ENCODE measurements around the gene SLC38A10.

The SLC38A10 gene

DNA sequence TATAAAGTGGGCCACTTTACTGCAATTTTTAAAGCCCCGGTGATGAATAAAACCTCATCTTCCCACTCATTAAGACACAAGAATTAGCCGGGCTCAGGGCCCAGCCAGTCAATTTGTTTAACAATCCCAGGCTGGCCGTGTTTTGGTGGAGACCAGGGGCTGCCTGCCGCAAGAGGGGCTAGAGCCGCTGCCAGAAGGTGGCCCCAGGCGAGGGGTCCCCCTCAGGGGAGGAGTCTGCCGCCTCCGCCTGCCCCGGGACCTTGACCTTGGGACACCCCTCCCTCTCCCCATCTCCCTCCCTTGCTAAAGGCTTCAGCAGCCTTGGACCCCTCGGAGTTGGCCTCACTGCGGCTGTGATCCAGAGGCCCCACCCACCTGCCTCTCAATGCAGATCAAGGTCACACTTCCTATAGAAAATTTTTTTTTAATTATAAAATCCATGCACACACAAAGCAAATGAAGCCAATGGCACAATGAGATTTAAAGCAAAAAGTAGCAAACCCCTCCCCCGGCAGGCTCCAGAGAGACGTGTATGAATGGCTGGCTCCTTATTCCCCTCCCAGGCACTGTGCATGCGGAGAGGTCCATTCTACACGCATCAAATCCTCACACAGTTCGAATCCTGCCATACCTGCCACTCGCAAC lies 23.0 kb upstream of the SLC38A10 start:
- Histone ChIP-seq H3K9me3 (ENCODE audit: control insufficient read depth, low read length) (no peaks in the 10 kb centered on the region), H3K4me1 (ENCODE audit: control insufficient read depth, insufficient read depth, low read length, poor library complexity, severe bottlenecking) (peaks cover 3% of the 10 kb centered on the region), H3K36me3 (ENCODE audit: control insufficient read depth, insufficient read depth, low read length) (no peaks in the 10 kb centered on the region), H3K27ac (ENCODE audit: low read depth, low read length, severe bottlenecking) (no peak overlapping the region), H3K4me3 (ENCODE audit: extremely low read depth, insufficient read depth, low read length, poor library complexity, severe bottlenecking) (no peak overlapping the region)
- 42 to 66% methylated on average over 9 to 16 of the region's 17 CpGs for WGBS, 2 experiments (ENCODE audit: insufficient coverage in 2 of 2)

DNA sequence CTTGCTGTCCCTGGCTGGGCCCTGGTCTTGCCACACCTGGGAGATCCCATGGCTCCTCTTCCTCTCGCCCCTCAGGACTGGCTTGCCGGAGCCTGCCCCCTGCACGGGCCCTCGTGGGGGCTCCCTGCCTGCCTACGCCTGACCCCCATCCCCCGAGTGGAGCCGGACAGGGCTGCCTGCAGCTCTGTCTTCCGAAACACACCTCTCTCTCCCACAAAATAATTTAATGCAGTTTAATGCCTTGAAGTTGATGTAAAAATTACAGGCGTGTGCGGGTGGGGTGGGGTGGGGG lies 22.4 kb upstream of the SLC38A10 start:
- H3K9me3 ChIP-seq (ENCODE audit: control insufficient read depth, low read length), result no peaks in the 10 kb centered on the region
- H3K4me3 ChIP-seq (ENCODE audit: extremely low read depth, insufficient read depth, low read length, poor library complexity, severe bottlenecking), result no peak overlapping the region
- H3K36me3 ChIP-seq (ENCODE audit: control insufficient read depth, insufficient read depth, low read length), result no peaks in the 10 kb centered on the region
- no peak overlapping the region for H3K27ac ChIP-seq (ENCODE audit: low read depth, low read length, severe bottlenecking)
- H3K4me1 ChIP-seq (ENCODE audit: control insufficient read depth, insufficient read depth, low read length, poor library complexity, severe bottlenecking), result peaks cover 3% of the 10 kb centered on the region
- 67 to 69% methylated on average over 4 of the region's 10 CpGs for WGBS, 2 experiments (ENCODE audit: insufficient coverage in 2 of 2)

DNA sequence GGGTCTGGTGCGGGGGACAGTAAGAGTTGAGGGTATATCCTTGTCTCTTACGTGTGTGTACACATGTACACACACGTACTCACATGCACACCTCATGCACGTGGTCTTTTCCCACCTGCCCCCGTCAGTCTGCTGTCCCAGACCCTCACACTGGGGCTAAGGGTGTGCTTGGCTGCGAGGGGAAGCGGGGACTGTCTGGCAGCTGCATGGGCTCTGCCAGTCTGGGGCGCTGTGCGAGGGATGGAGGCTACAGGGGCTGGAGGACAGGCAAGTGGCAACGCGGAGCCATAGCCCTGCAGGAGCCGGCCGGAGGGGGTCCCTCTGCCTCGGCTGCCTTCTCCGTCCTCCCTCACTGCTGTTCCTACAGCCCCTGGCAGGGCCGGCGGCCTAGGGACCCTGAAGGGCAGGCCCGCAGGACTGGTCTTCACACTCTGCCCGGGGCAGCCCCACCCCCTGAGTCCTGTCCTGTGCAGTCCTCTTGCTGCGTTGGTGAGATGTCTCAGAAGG lies 20.8 kb upstream of the SLC38A10 start:
- Histone ChIP-seq H3K9me3 (ENCODE audit: control insufficient read depth, low read length) (no peaks in the 10 kb centered on the region), H3K27ac (ENCODE audit: low read depth, low read length, severe bottlenecking) (no peak overlapping the region), H3K36me3 (ENCODE audit: control insufficient read depth, insufficient read depth, low read length) (no peaks in the 10 kb centered on the region), H3K4me1 (ENCODE audit: control insufficient read depth, insufficient read depth, low read length, poor library complexity, severe bottlenecking) (peaks cover 7% of the 10 kb centered on the region), H3K4me3 (ENCODE audit: extremely low read depth, insufficient read depth, low read length, poor library complexity, severe bottlenecking) (no peak overlapping the region)
- 90 to 91% methylated on average over 16 to 18 of the region's 20 CpGs for WGBS, 2 experiments (ENCODE audit: insufficient coverage in 2 of 2)

DNA sequence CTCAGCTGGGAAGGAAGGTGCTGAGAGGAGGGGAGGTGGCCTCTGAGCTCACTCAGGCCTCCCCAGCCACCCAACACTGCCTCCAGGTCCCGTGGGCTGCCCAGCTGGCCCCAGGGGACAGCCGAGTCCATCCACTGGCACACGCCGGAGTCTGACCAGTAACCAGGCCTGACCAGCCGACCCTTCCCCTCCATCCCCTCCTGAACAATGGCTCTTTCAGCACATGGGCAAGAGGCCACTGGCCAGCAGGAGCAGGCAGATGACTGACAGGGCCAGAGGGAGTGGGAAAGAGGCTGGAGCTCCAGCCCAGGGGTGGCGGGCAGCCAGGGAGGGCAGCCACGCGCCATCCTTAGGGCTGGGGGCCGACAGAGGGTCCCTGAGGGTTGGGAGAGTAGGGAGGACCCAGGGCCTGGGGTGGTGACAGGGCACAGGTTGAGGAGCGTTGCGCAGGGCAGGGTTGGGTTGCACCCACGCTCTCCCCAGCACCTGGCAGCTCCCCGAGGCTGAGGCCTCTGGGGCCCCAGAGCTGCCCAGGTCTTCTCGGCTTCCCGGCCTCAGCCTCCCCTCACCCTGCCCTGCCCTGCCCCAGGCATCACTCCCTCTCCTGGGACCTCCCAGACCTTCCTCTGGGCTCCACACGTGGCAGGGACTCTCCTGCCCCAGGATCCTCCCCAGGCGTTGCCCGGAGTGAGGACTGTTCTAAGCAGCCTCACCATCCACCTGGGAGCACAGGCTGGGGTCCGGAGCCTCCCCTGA lies 20.2 kb upstream of the SLC38A10 start:
- H3K27ac ChIP-seq (ENCODE audit: low read depth, low read length, severe bottlenecking), result no peak overlapping the region
- no peaks in the 10 kb centered on the region for H3K9me3 ChIP-seq (ENCODE audit: control insufficient read depth, low read length)
- 88 to 91% methylated on average over 15 of the region's 19 CpGs for WGBS, 2 experiments (ENCODE audit: insufficient coverage in 2 of 2)
- no peaks in the 10 kb centered on the region for H3K36me3 ChIP-seq (ENCODE audit: control insufficient read depth, insufficient read depth, low read length)
- H3K4me1 ChIP-seq (ENCODE audit: control insufficient read depth, insufficient read depth, low read length, poor library complexity, severe bottlenecking), result peaks cover 12% of the 10 kb centered on the region
- no peak overlapping the region for H3K4me3 ChIP-seq (ENCODE audit: extremely low read depth, insufficient read depth, low read length, poor library complexity, severe bottlenecking)

DNA sequence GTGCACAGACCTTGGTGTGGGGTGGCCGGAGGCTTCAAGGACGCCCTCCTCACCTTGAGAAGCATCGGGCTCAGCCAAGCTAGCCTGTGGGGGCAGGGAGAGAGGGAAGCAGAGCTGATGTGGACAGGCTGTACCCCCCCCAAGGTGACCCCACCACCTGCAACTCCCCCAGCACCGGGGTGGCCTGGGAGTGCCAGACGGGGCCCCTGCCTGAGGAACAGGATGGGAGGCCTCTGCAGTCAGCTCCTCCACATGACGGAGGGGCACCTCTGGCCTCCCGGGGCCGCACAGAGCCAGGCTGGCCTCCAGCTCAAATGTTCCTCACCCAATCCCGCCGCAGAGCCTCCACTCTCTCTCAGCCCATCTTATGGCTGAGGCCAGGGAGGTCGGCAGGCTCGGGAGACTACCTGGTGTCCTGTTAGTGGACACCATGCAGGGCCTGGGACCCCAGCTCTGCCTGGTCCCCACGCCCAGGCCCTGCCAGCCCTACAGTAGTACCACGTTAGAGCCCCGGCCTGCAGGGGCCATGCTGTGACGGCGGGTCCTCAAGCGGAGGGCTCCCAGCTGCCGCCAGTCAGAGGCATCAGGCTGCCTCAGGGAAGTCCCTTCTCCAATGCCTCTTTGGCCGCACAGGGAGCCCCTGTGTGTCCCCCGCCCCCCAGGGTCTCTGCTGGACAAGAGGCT lies 19.4 kb upstream of the SLC38A10 start:
- no peak overlapping the region for H3K27ac ChIP-seq (ENCODE audit: low read depth, low read length, severe bottlenecking)
- H3K4me1 ChIP-seq (ENCODE audit: control insufficient read depth, insufficient read depth, low read length, poor library complexity, severe bottlenecking), result peaks cover 17% of the 10 kb centered on the region
- WGBS, 2 experiments (ENCODE audit: insufficient coverage in 2 of 2), result 92 to 93% methylated on average over 13 to 17 of the region's 21 CpGs

DNA sequence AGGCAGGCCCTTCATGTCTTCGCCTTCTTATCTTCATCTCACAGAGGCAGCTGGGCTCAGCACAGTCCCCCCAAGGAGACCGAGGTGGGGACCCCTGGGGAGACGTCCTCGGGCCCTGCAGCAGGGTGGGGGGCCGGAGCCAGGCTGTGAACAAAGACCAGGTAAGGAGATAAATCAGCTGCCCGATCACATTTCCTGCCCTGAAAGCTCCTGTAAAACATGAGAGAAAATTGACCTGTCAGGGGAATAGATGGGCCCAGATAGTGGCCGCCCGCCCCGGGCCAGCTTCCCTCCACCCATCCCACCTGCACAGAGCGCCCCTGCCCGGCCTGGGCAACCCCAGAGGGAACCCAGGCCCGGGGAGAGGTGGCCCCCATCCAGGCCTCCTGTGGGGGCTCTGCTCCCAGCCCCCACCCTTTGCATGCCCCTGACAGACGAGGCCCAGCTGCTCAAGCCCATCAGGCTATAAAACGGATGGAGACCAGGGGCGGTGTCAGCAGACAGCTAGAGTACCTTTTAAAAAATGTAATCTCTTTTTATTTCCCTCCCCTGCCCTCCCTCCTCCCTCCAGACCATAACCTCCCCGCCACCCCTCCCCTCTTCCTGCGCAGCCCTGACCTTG lies 18.8 kb upstream of the SLC38A10 start:
- Histone ChIP-seq H3K4me1 (ENCODE audit: control insufficient read depth, insufficient read depth, low read length, poor library complexity, severe bottlenecking) (peaks cover 23% of the 10 kb centered on the region), H3K9me3 (ENCODE audit: control insufficient read depth, low read length) (no peaks in the 10 kb centered on the region), H3K4me3 (ENCODE audit: extremely low read depth, insufficient read depth, low read length, poor library complexity, severe bottlenecking) (no peak overlapping the region), H3K27ac (ENCODE audit: low read depth, low read length, severe bottlenecking) (no peak overlapping the region), H3K36me3 (ENCODE audit: control insufficient read depth, insufficient read depth, low read length) (no peaks in the 10 kb centered on the region)
- WGBS, 2 experiments (ENCODE audit: insufficient coverage in 2 of 2), result 94 to 97% methylated on average over 9 to 12 of the region's 17 CpGs

More for the DNA sequence above, 19.4 kb upstream of the SLC38A10 start:
- no peaks in the 10 kb centered on the region for H3K36me3 ChIP-seq (ENCODE audit: control insufficient read depth, insufficient read depth, low read length)
- no peak overlapping the region for H3K4me3 ChIP-seq (ENCODE audit: extremely low read depth, insufficient read depth, low read length, poor library complexity, severe bottlenecking)
- H3K9me3 ChIP-seq (ENCODE audit: control insufficient read depth, low read length), result no peaks in the 10 kb centered on the region

DNA sequence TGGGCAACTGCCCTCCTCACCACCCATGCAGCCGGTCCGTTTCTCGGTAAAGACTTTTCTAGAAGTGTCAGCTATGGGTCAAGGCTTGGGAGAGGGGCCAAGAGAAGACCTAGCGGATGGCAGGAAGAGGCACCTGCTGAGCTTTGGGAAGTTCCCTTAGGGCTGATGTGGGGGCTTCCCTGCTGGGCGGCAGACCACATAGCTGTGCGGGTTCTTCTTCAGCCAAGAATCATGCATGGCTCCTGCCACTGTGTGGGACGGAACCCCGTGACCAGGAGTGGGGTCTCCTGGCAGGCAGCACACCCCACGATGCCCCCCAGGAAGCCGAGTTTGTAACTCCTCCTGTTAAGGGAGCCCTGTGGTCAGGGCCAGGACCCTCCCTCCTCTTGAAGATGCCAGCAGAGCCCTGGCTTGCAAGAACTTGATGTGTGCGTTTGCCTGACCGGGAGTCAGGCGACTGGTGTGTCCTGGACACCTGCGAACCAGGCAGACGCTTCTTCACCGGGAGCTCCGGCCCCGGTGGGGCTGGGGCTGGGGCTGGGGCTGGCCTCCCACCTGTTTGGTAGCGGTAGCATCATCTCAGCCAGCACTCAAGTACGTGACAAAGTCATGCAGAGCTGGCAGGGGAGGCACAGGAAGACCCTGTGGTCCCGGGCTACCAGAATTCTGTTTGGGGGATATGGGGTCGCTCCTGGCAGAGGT lies 17.7 kb upstream of the SLC38A10 start:
- Histone ChIP-seq H3K9me3 (ENCODE audit: control insufficient read depth, low read length) (no peaks in the 10 kb centered on the region), H3K36me3 (ENCODE audit: control insufficient read depth, insufficient read depth, low read length) (no peaks in the 10 kb centered on the region), H3K4me3 (ENCODE audit: extremely low read depth, insufficient read depth, low read length, poor library complexity, severe bottlenecking) (no peak overlapping the region), H3K27ac (ENCODE audit: low read depth, low read length, severe bottlenecking) (no peak overlapping the region), H3K4me1 (ENCODE audit: control insufficient read depth, insufficient read depth, low read length, poor library complexity, severe bottlenecking) (peaks cover 25% of the 10 kb centered on the region)
- 88 to 91% methylated on average over 18 to 20 of the region's 22 CpGs for WGBS, 2 experiments (ENCODE audit: insufficient coverage in 2 of 2)

DNA sequence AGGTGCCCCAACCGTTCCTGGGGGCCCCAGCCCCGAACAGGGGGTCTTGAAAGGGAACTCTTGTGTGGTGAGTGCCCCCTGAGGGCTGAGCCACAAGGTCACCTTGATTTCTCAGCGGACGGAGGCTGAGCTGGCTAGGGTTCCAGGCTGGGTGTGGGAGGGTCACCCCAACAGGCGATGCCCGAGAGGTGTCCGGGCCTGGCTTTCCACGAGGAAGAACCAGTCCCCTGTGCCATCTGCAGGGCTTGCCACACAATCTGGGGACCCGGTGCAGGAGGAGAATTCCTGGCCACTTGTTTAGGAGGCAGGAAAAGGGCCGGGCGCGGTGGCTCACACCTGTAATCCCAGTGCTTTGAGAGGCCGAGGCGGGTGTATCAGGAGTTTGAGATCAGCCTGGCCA lies 16.8 kb upstream of the SLC38A10 start:
- WGBS, 2 experiments (ENCODE audit: insufficient coverage in 2 of 2), result 91 to 94% methylated on average over 14 of the region's 14 CpGs
- H3K4me3 ChIP-seq (ENCODE audit: extremely low read depth, insufficient read depth, low read length, poor library complexity, severe bottlenecking), result no peak overlapping the region
- H3K36me3 ChIP-seq (ENCODE audit: control insufficient read depth, insufficient read depth, low read length), result no peaks in the 10 kb centered on the region
- no peak overlapping the region for H3K27ac ChIP-seq (ENCODE audit: low read depth, low read length, severe bottlenecking)
- H3K9me3 ChIP-seq (ENCODE audit: control insufficient read depth, low read length), result no peaks in the 10 kb centered on the region
- H3K4me1 ChIP-seq (ENCODE audit: control insufficient read depth, insufficient read depth, low read length, poor library complexity, severe bottlenecking), result peaks cover 25% of the 10 kb centered on the region

DNA sequence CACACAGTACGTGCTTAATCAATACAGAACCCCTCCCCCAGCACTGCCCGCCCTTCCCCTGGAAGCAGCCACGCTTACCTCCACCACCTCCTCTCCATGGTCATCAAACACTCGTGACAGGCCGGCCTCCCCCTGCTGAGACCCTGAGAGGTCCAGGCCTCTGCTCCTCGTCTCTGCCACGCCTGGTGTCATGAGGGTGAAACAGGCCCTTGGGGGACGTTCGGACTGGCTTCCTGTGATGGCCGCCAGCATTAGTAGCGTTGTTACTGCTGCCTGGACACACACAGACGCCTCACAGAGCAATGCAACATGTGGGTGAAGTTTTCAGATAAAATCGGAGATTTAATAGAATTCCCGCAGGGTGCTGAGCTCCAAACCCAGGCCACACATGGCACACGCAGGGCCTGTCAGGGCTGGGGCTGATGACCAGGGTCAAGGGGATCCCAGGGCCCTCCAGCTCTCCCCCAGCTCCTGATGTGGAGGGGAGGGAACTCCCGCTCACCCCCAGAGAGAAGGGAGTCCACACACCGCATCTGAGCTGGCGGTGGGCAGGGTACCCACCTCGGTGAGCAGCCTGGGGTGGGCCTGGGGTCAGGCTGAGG lies 15.9 kb upstream of the SLC38A10 start:
- H3K9me3 ChIP-seq (ENCODE audit: control insufficient read depth, low read length), result no peaks in the 10 kb centered on the region
- H3K27ac ChIP-seq (ENCODE audit: low read depth, low read length, severe bottlenecking), result no peak overlapping the region
- no peak overlapping the region for H3K4me3 ChIP-seq (ENCODE audit: extremely low read depth, insufficient read depth, low read length, poor library complexity, severe bottlenecking)
- 81 to 84% methylated on average over 17 to 18 of the region's 19 CpGs for WGBS, 2 experiments (ENCODE audit: insufficient coverage in 2 of 2)
- peaks cover 25% of the 10 kb centered on the region for H3K4me1 ChIP-seq (ENCODE audit: control insufficient read depth, insufficient read depth, low read length, poor library complexity, severe bottlenecking)
- no peaks in the 10 kb centered on the region for H3K36me3 ChIP-seq (ENCODE audit: control insufficient read depth, insufficient read depth, low read length)

All from mesodermal cell (in vitro differentiated cells).